Bronchial epithelial cell (primary cell): ENCODE results near the gene ABHD17C. TPM values are rescaled to one million over a fixed set of nuclear protein-coding genes. Genes with fewer than 3 reads are reported as not detected.
"Not testable (repeated sequence)": the region's sequence is repeated elsewhere in the genome, so short reads cannot be mapped to it uniquely, and the experiment has no call there.

Experiments
- DNase-seq: peaks from one replicate; pipeline ENCODE4 v3.0.0-alpha.2; 2010; ENCODE audit warnings: low read depth
- FAIRE-seq: peaks from 2 replicates; lab custom pipeline; 2011; peaks lifted over from hg19 to GRCh38; lab: Jason Lieb, UNC
- H3K27me3 ChIP-seq: 2 replicates; pipeline ENCODE4 v1.5.1; 2011; ENCODE audit warnings: low read length; ENCODE audit not compliant: control insufficient read depth, insufficient read depth
- H3K36me3 ChIP-seq: 2 replicates; pipeline ENCODE4 v1.5.1; 2011; ENCODE audit warnings: low read length; ENCODE audit not compliant: control insufficient read depth, insufficient read depth
- H3K4me3 ChIP-seq: 2 replicates; pipeline ENCODE4 v1.5.1; 2011; ENCODE audit warnings: mild to moderate bottlenecking, low read depth, low read length, control low read depth
- total RNA-seq: library from RNA; depleted of rRNA; stranded (reverse); fragments of >200 nt; gene quantifications from 2 replicates; pipeline ENCODE4 v1.2.1, GENCODE V29; 2014
- TF ChIP-seq, protein P1 (sequence below): IDR thresholded peaks from 2 replicates; pipeline ENCODE4 v1.5.1; 2011; ENCODE audit warnings: mild to moderate bottlenecking, moderate library complexity, low read length, control low read depth, inconsistent platforms; ENCODE audit not compliant: insufficient read depth, severe bottlenecking

The ABHD17C gene
- total RNA-seq, 1 donor from 2014 or later = 30.5 TPM

DNA sequence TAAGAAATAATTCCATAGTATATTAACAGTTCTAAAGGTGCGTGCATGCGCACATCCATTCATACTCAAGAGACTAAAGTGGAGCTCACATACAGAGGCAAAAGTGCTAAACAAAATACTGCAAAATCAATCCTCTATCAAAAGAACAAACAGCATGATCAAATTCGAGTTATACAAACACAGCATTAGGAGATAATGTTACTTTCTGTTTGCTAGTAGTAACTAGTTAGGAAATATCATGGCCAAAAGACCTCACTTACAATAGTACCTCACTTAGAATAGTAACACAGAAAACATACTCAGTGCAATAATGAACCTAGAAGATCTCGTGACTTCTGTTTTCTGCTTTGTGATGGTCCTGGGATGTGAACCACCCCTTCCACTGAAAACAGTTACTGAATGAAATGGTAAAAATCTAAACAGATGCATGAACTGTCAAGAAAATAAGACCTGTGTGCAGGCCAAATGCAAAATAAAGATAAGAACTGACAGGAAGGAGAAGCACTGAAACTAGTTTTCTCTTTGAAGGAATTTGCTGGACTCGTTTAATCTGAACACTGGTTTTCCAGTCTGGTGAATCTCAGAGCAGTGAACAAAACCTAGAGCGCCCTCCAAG, 63.1 kb downstream of the ABHD17C start:
- DNase-seq (no peak), FAIRE-seq (no peak)
- no peaks in the 10 kb centered on the region for H3K27me3 ChIP-seq
- no peak overlapping the region for H3K4me3 ChIP-seq
- peaks cover 7% of the 10 kb centered on the region for H3K36me3 ChIP-seq
- TF ChIP-seq, protein P1, sequence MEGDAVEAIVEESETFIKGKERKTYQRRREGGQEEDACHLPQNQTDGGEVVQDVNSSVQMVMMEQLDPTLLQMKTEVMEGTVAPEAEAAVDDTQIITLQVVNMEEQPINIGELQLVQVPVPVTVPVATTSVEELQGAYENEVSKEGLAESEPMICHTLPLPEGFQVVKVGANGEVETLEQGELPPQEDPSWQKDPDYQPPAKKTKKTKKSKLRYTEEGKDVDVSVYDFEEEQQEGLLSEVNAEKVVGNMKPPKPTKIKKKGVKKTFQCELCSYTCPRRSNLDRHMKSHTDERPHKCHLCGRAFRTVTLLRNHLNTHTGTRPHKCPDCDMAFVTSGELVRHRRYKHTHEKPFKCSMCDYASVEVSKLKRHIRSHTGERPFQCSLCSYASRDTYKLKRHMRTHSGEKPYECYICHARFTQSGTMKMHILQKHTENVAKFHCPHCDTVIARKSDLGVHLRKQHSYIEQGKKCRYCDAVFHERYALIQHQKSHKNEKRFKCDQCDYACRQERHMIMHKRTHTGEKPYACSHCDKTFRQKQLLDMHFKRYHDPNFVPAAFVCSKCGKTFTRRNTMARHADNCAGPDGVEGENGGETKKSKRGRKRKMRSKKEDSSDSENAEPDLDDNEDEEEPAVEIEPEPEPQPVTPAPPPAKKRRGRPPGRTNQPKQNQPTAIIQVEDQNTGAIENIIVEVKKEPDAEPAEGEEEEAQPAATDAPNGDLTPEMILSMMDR = no peak

DNA sequence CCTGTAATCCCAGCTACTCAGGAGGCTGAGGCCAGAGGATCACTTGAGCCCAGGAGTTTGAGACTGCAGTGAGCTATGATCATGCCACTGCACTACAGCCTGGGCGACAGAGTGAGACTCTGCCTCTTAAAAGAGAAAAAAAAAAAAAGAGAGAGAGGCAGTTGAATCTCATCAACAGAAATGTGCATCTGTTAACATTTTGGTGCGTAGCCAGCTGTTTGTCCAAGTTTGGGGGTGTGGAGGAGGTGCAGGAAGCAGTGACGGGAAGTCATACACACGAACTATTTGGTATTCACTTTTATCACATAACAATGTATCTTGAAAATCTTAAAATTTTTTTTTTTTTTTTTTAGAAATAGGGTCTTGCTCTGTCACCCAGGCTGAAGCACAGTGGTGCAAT, 65.8 kb downstream of the ABHD17C start:
- no peak for DNase-seq
- TF ChIP-seq, protein P1 = no peak
- Histone ChIP-seq H3K27me3 (no peaks in the 10 kb centered on the region), H3K36me3 (no peaks in the 10 kb centered on the region), H3K4me3 (no peak overlapping the region)
- no peak for FAIRE-seq

DNA sequence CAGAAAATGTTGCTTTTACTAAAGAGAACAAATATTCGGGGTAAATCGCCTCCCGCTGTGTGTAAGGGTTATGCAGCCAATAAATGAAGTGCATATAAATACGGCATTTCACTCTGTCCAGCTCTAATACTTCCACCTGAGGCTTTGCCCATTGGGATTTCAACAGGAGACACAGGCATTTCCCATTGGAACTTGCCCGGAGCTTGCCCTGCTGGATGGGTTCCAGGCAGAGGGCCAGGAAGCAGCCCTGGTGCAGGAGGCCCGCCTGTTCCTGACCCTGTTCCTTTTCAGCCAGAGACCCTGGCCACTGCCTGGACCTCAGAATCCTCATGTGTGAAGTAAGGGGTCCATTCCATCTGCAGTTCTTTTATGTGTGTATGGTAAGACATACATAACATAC, 66.6 kb downstream of the ABHD17C start:
- TF ChIP-seq, protein P1 = no peak
- DNase-seq (no peak), FAIRE-seq (no peak)
- Histone ChIP-seq H3K36me3 (no peaks in the 10 kb centered on the region), H3K4me3 (no peak overlapping the region), H3K27me3 (no peaks in the 10 kb centered on the region)

DNA sequence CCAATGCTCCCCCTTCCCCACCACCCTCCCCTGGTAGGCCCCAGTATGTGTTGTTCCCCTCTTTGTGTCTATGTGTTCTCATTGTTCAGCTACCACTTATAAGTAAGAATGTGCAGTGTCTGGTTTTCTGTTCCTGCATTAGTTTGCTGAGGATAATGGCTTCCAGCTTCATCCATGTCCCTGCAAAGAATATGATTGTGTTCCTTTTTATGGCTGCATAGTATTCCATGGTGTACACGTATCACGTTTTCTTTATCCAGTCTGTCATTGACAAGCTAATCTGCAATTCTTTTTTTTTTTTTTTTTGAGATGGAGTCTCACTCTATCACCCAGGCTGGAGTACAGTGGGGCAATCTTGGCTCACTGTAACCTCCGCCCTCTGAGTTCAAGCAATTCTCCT, 68.1 kb downstream of the ABHD17C start:
- not testable (repeated sequence) for DNase-seq, H3K27me3 ChIP-seq, FAIRE-seq, H3K36me3 ChIP-seq, H3K4me3 ChIP-seq

DNA sequence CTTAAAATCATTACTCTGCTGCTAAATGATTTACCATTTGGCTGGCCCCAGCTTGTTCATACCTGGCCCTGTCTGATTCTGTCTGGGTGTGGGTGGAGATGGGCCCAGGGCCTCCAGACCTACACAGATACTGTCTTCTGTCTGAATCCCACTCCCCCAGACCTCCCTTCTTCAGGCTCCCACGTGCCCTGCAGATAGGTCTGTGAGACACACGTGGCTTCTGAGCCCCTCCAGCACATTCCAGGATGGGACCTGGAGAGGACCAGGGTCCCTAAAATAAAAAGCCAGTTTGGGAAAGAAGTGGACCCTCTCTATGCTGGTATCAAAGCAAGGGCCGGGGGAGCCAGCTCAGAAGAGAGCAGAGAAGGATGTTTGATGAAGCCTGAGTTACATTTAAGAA, 69.4 kb downstream of the ABHD17C start:
- TF ChIP-seq, protein P1 = no peak
- DNase-seq = no peak
- no peak for FAIRE-seq
- Histone ChIP-seq H3K27me3 (no peaks in the 10 kb centered on the region), H3K36me3 (no peaks in the 10 kb centered on the region), H3K4me3 (no peak overlapping the region)

DNA sequence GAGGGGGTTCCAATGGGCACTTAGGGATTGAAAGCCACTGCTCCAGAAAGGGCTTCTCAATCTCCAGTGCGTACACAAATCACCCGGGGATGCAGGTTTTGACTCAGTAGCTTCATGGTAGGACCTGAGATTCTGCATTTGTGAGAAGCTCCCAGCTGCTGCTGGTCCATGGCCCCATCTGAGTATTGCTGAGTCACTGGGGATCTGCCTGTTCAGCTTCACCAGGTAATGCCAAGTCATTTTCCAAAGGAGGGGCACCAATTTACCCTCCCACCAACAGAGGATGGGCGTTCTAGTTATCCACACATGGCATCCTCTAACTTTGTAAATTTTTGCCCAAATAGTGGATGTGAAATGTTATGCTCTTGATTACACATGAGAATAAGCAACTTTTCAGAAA, 71.2 kb downstream of the ABHD17C start:
- H3K27me3 ChIP-seq = no peaks in the 10 kb centered on the region
- TF ChIP-seq, protein P1 = no peak
- H3K36me3 ChIP-seq = no peaks in the 10 kb centered on the region
- H3K4me3 ChIP-seq = no peak overlapping the region
- DNase-seq (no peak), FAIRE-seq (no peak)
